ENCODE measurements around the gene MYNN.

Gene MYNN

DNA sequence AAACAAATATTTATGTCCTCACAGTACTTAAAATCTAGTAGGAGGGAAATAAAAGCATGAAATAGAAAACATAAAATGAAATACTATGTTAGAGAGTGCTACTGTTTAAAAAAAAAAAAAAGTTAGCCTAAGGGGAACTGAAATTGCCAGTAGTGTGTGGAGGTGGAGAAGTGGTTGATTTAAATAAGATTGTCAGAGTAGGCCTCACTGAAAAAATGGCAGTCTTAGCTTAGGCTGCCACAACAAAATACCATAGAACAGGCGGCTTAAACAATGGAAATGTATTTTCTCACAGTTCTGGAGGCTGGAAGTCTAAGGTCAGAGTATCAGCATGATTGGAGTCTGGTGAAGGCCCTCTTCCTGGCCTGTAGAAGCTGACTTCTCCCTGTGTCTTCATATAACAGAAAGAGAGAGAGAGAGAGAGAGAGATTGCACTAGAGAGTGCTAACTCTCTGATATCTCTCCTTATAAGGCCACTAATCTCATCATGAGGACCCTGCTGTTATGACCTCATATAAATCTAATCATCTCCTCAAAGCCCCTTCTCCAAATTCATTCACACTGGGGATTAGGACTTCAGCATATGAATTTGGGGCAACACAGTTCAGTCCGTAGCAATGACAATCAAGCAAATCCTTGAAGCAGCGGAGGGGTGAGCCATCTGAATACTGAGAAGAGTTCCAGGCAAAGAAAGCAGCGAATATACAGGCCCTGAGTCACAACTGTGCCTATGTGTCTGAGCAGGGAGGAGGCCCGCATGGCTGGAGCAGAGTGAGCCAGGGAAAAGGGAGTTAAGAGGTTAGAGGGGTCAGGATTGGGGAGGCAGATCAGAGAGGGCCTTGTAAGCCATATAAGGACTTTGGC is 63.1 kb downstream of the MYNN start:
- no peak for DNase-seq

DNA sequence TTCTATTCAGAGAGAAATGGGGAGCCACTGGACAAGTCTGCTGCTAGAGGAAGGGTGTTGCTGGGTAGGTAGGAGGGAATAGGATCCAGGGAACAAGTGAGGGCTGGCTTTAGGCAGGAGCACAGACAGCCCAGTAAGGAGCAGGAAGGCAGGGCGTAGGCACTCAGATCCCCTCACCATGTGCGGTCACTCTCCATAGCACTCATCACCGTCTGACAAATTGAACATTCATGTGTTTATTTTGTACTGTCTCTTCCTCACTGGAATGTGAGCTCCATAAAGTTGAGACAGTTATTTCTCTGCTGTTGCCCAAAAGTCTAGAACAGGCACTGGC is 63.7 kb downstream of the MYNN start:
- no peak for DNase-seq

- no peak for DNase-seq
These were observed 65.4 kb downstream of the MYNN start for GRCh38 chr3:169838511-169839030.
